GM23338 (cell line): ENCODE data around the gene GSDME. TPM values are rescaled to one million over a fixed set of nuclear protein-coding genes. Genes with fewer than 3 reads are reported as not detected.

Experiments used
- ATAC-seq: fragments of 200-7000 bp; cut with Tn5 transposase; 3 replicates; pipeline ENCODE4 v1.9.1; 2020
- DNase-seq: peaks from one replicate; pipeline ENCODE4 v3.0.0-alpha.2; 2015; ENCODE audit warnings: low spot score
- H2AFZ ChIP-seq: fragments of 200-600 bp; sonication (generic); 2 replicates; pipeline ENCODE4 v1.8.0; 2016; ENCODE audit warnings: antibody characterized with exemption, mild to moderate bottlenecking, moderate library complexity
- H3F3A ChIP-seq: fragments of 200-600 bp; sonication (generic); replicated peaks from 2 replicates; pipeline ENCODE4 v1.8.0; 2017; ENCODE audit warnings: antibody characterized with exemption, mixed run types, low read depth
- H3K27ac ChIP-seq: fragments of 200-600 bp; sonication (generic); 2 replicates; pipeline ENCODE4 v1.6.1; 2016; ENCODE audit warnings: low read depth
- H3K27me3 ChIP-seq: fragments of 200-600 bp; sonication (generic); 2 replicates; pipeline ENCODE4 v1.8.0; 2016; ENCODE audit warnings: mild to moderate bottlenecking, mixed run types, moderate library complexity; ENCODE audit not compliant: insufficient read depth
- H3K36me3 ChIP-seq: fragments of 200-600 bp; sonication (generic); 2 replicates; pipeline ENCODE4 v1.8.0; 2016; ENCODE audit warnings: mild to moderate bottlenecking; ENCODE audit not compliant: insufficient read depth
- H3K4me1 ChIP-seq: fragments of 200-600 bp; sonication (generic); 2 replicates; pipeline ENCODE4 v1.8.0; 2016; ENCODE audit warnings: mild to moderate bottlenecking, moderate library complexity; ENCODE audit not compliant: insufficient read depth
- H3K4me2 ChIP-seq: fragments of 200-600 bp; sonication (generic); 2 replicates; pipeline ENCODE4 v1.7.1; 2017; ENCODE audit warnings: mixed run types
- H3K4me3 ChIP-seq: fragments of 200-600 bp; sonication (generic); 2 replicates; pipeline ENCODE4 v1.6.1; 2016; ENCODE audit warnings: mixed run types
- H3K79me2 ChIP-seq: fragments of 200-600 bp; sonication (generic); replicated peaks from 2 replicates; pipeline ENCODE4 v1.8.0; 2017; ENCODE audit warnings: mild to moderate bottlenecking; ENCODE audit not compliant: insufficient read depth
- H3K9me2 ChIP-seq: fragments of 200-600 bp; sonication (generic); 2 replicates; pipeline ENCODE4 v1.8.0; 2017; ENCODE audit not compliant: insufficient read depth
- H4K20me1 ChIP-seq: fragments of 200-600 bp; sonication (generic); replicated peaks from 2 replicates; pipeline ENCODE4 v1.8.0; 2017; ENCODE audit warnings: mild to moderate bottlenecking; ENCODE audit not compliant: insufficient read depth
- H3K27ac Mint-ChIP-seq: 2 replicates; pipeline ENCODE4 v1.8.0; 2020; ENCODE audit warnings: inconsistent platforms, mild to moderate bottlenecking, moderate library complexity, mixed read lengths
- H3K27me3 Mint-ChIP-seq: 3 replicates; pipeline ENCODE4 v1.8.0; 2022; ENCODE audit warnings: low read depth, mild to moderate bottlenecking, moderate library complexity, mixed read lengths, inconsistent platforms; ENCODE audit not compliant: insufficient read depth, poor library complexity
- H3K36me3 Mint-ChIP-seq: 3 replicates; pipeline ENCODE4 v1.8.0; 2021; ENCODE audit warnings: low read depth, mild to moderate bottlenecking, inconsistent platforms, moderate library complexity, mixed read lengths
- H3K4me1 Mint-ChIP-seq: 3 replicates; pipeline ENCODE4 v1.8.0; 2020; ENCODE audit warnings: mild to moderate bottlenecking, inconsistent platforms, mixed read lengths
- H3K4me3 Mint-ChIP-seq: 3 replicates; pipeline ENCODE4 v1.8.0; 2021; ENCODE audit warnings: moderate library complexity, mild to moderate bottlenecking, inconsistent platforms, mixed read lengths
- H3K9me3 Mint-ChIP-seq: 3 replicates; pipeline ENCODE4 v1.8.0; 2020; ENCODE audit warnings: moderate library complexity, mild to moderate bottlenecking, inconsistent platforms, mixed read lengths
- ETS1 ChIP-seq: IDR thresholded peaks from 2 replicates; pipeline ENCODE4 v1.6.1; 2016; ENCODE audit warnings: antibody characterized with exemption
- EZH2 ChIP-seq: fragments of 200-600 bp; sonication (generic); IDR thresholded peaks from one replicate; pipeline ENCODE4 v1.8.0; 2017; ENCODE audit warnings: antibody characterized with exemption, mild to moderate bottlenecking, low read depth; ENCODE audit not compliant: unreplicated experiment
- EZH2phosphoT487 ChIP-seq: fragments of 200-600 bp; sonication (generic); IDR thresholded peaks from one replicate; pipeline ENCODE4 v1.8.1; 2018; ENCODE audit warnings: antibody characterized with exemption; ENCODE audit not compliant: unreplicated experiment
- NANOG ChIP-seq: IDR thresholded peaks from 2 replicates; pipeline ENCODE4 v1.6.1; 2016; ENCODE audit warnings: antibody characterized with exemption, borderline replicate concordance
- POLR2AphosphoS5 ChIP-seq: IDR thresholded peaks from 2 replicates; pipeline ENCODE4 v1.6.1; 2016; ENCODE audit warnings: antibody characterized with exemption, low read depth
- ZNF114 ChIP-seq: fragments of 250-450 bp; sonication (Bioruptor Pico); IDR thresholded peaks from 2 replicates; pipeline ENCODE4 v1.5.0; 2020; ENCODE audit warnings: mild to moderate bottlenecking, moderate library complexity
- polyA plus RNA-seq: library from polyadenylated mRNA; unstranded; fragments of >200 nt; fragmentation: Nextera tagmentation; extraction: Ambion mirVana; gene quantifications from 2 replicates; pipeline ENCODE4 v1.2.1, GENCODE V29; 2016
- total RNA-seq: library from RNA; depleted of rRNA; stranded (reverse); fragments of >200 nt; shearing (Covaris generic); gene quantifications from 2 replicates; pipeline ENCODE4 v1.2.3, GENCODE V29; 2014
- TF ChIP-seq, protein P1 (sequence below), 2 experiments: fragments of 200-600 bp in 1 of 2; sonication (generic) in 1 of 2; conservative IDR thresholded peaks; 2 replicates each; pipeline versions ENCODE4 v1.5.1 to v1.6.1; 2016 to 2017; ENCODE audit warnings: antibody characterized with exemption in 2 of 2, low read depth in 2 of 2, mild to moderate bottlenecking in 2 of 2, moderate library complexity in 1 of 2

GSDME gene
- total and polyA plus RNA-seq, 2 experiments from 2014 or later: 8.3 to 8.5 TPM

DNA sequence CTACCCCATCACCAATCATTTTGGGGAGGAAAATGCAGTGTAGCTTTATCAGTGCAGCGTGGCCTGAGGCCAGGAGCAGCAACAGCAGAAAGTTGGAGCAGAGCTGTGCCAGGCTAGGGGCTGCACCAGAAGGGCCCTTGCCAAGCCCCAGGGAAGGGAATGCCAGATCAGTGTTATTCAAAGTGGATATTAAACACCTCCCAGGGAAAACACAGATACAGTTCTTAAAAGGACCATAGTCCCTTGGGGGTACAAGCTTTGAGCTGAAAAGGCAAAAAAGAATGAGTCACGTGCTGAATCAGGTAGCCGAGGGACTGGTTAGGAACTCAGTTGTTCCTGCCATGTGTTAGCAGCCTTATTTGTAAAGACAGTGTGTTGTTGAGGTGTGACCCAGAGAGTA lies 54.0 kb downstream of the GSDME start:
- Mint-ChIP-seq H3K9me3 (0 out of 3 replicates have a peak, but pooled peaks cover 3% of the 10 kb centered on the region), H3K27me3 (peaks cover 4% of the 10 kb centered on the region), H3K27ac (no peak overlapping the region), H3K4me3 (no peak overlapping the region), H3K4me1 (peaks cover 46% of the 10 kb centered on the region), H3K36me3 (peaks cover 16% of the 10 kb centered on the region; the same call in 2 of the 3 replicates)
- no peak for DNase-seq
- Histone ChIP-seq H2AFZ (no peak overlapping the region), H3K79me2 (no peaks in the 10 kb centered on the region), H3K27me3 (no peaks in the 10 kb centered on the region), H3K9me2 (no peaks in the 10 kb centered on the region), H3K4me3 (no peak overlapping the region), H3K36me3 (no peaks in the 10 kb centered on the region), H3F3A (0 out of 2 replicates have a peak, but pooled peaks cover 3% of the 10 kb centered on the region), H3K27ac (no peak overlapping the region), H3K4me2 (no peak overlapping the region), H3K4me1 (no peaks in the 10 kb centered on the region; the same call in 1 of the 2 replicates), H4K20me1 (peaks cover 9% of the 10 kb centered on the region; the same call in 1 of the 2 replicates)
- TF ChIP-seq NANOG (no peak), EZH2 (no peak), ETS1 (no peak), ZNF114 (CRISPR knock-in tag) (no peak), POLR2AphosphoS5 (no peak), EZH2phosphoT487 (no peak)
- TF ChIP-seq, protein P1, sequence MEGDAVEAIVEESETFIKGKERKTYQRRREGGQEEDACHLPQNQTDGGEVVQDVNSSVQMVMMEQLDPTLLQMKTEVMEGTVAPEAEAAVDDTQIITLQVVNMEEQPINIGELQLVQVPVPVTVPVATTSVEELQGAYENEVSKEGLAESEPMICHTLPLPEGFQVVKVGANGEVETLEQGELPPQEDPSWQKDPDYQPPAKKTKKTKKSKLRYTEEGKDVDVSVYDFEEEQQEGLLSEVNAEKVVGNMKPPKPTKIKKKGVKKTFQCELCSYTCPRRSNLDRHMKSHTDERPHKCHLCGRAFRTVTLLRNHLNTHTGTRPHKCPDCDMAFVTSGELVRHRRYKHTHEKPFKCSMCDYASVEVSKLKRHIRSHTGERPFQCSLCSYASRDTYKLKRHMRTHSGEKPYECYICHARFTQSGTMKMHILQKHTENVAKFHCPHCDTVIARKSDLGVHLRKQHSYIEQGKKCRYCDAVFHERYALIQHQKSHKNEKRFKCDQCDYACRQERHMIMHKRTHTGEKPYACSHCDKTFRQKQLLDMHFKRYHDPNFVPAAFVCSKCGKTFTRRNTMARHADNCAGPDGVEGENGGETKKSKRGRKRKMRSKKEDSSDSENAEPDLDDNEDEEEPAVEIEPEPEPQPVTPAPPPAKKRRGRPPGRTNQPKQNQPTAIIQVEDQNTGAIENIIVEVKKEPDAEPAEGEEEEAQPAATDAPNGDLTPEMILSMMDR (conservative IDR thresholded peaks at IDR 0.05; ENCODE audit: low read depth in 2 of 2): no peak
- ATAC-seq: no peak

DNA sequence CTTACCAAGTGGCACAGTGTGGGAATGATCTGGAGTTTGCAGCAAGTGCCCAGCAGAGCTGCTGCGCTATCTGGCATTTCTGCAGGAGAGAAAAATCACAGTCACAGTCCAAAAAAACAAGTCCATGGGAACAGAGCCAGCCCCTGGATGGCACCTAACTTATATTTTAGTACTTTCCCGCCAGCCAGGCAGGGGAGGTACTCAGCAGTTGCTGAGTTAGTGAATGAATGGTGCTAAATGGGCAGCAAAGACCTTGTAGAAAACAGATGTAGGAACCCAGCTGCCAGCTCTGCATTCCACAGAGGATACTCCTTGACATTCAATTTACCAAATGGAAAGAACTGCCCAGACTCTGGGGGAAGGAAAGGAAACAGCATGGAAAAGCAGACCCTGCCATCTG lies 54.5 kb downstream of the GSDME start:
- no peak overlapping the region for H3K4me2 ChIP-seq
- Mint-ChIP-seq H3K36me3 (peaks cover 16% of the 10 kb centered on the region), H3K9me3 (no peaks in the 10 kb centered on the region), H3K27ac (no peak overlapping the region), H3K27me3 (peaks cover 4% of the 10 kb centered on the region), H3K4me3 (no peak overlapping the region), H3K4me1 (peaks cover 44% of the 10 kb centered on the region)
- TF ChIP-seq, protein P1 (conservative IDR thresholded peaks at IDR 0.05; ENCODE audit: low read depth in 2 of 2): peak in 1 of 2 experiments; percentile 15; a peak in 2 of 4 replicates
- TF ChIP-seq ZNF114 (CRISPR knock-in tag): no peak
- H3K4me1 ChIP-seq: no peaks in the 10 kb centered on the region; the same call in 1 of the 2 replicates
- ATAC-seq (peak; percentile 11; the same call in 2 of the 3 replicates), DNase-seq (no peak)
- H3K27ac ChIP-seq: no peak overlapping the region
- no peaks in the 10 kb centered on the region for H3K79me2 ChIP-seq
- 0 out of 2 replicates have a peak, but pooled peaks cover 3% of the 10 kb centered on the region for H3F3A ChIP-seq
- H3K9me2 ChIP-seq: no peaks in the 10 kb centered on the region
- H4K20me1 ChIP-seq: peaks cover 9% of the 10 kb centered on the region; the same call in 1 of the 2 replicates
- H3K4me3 ChIP-seq: no peak overlapping the region
- no peak overlapping the region for H2AFZ ChIP-seq
- no peaks in the 10 kb centered on the region for H3K27me3 ChIP-seq
- no peaks in the 10 kb centered on the region for H3K36me3 ChIP-seq
